ENCODE measurements around the gene U2AF1. TPM values are rescaled to one million over a fixed set of nuclear protein-coding genes. Genes with fewer than 3 reads are reported as not detected.
"Not testable (repeated sequence)": the region's sequence is repeated elsewhere in the genome, so short reads cannot be mapped to it uniquely, and the experiment has no call there.

The U2AF1 gene
- total and polyA plus RNA-seq, 2 of the 8 experiments (the other 6 are each of a cell fraction or from before 2014, with no cell fraction given) = 60.0 to 74.6 TPM

DNA sequence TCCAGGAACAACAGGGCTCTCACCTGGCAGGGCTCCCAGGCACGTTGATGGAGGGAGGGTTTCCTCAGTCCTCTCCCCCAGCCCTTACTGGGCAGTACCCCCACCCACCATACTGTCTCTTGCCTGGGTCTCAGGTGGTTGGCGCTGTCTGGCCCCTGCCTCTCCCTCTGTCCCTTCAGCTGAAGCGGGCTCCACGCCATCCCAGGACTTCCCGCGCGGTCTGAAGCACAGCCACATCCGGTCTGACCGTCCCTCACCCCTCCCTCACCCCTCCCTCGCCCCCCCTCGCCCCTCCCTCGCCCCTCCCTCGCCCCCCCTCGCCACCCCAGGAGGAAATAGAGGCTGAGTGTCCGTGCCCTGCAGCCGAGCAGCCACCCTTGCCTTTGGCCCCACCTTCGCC lies 34.0 kb upstream of the U2AF1 start:
- not testable (repeated sequence) for DNase-seq (ENCODE audit: low read depth in 1 of 2, low spot score in 2 of 2); H3K36me3 ChIP-seq (ENCODE audit: control insufficient read depth in 2 of 4, insufficient read depth in 4 of 4, low read length in 3 of 4)
- no CpG with 5 or more reads among the region's 17 CpGs for WGBS, 2 experiments (ENCODE audit: extremely low coverage in 1 of 2, insufficient coverage in 1 of 2, insufficient read length in 1 of 2, insufficient replicate concordance in 2 of 2, low coverage in 1 of 2, low lambda C conversion rate in 2 of 2, missing lambda C conversion rate in 1 of 2)

GRCh38 chr21:43138944-43139343 lies 31.6 kb upstream of the U2AF1 start:
- WGBS, 2 experiments (ENCODE audit: extremely low coverage in 1 of 2, insufficient coverage in 1 of 2, insufficient read length in 1 of 2, insufficient replicate concordance in 2 of 2, low coverage in 1 of 2, low lambda C conversion rate in 2 of 2, missing lambda C conversion rate in 1 of 2) = no CpG with 5 or more reads among the region's 8 CpGs
- CTCF ChIA-PET (ENCODE audit: partially characterized antibody); H3K27ac ChIP-seq (ENCODE audit: low read depth, low read length): not testable (repeated sequence)

More for the DNA sequence above, 34.0 kb upstream of the U2AF1 start:
- H4K8ac ChIP-seq (ENCODE audit: extremely low read depth, insufficient read depth, low read length); CTCF ChIA-PET (ENCODE audit: partially characterized antibody); H2BK15ac ChIP-seq (ENCODE audit: low read length); H3K9me3 ChIP-seq (ENCODE audit: insufficient read depth in 2 of 2, low read depth in 1 of 2, low read length in 1 of 2); H3K9ac ChIP-seq (replicated peaks in 1 of 4; ENCODE audit: extremely low read depth in 1 of 4, low read depth in 3 of 4, low read length in 3 of 4); H2BK12ac ChIP-seq (ENCODE audit: low read depth, low read length); H3K23ac ChIP-seq (ENCODE audit: insufficient read length); H4K5ac ChIP-seq (ENCODE audit: insufficient read length, low read depth, low read length); H3K79me1 ChIP-seq (ENCODE audit: low read depth, low read length); H2AK5ac ChIP-seq (ENCODE audit: low read depth, low read length); H4K91ac ChIP-seq (replicated peaks; ENCODE audit: insufficient read length, low read length); H3K27ac ChIP-seq (ENCODE audit: low read depth, low read length); H2BK5ac ChIP-seq (ENCODE audit: low read depth, low read length); POLR2A ChIA-PET (ENCODE audit: partially characterized antibody); H3K4me1 ChIP-seq (replicated peaks in 1 of 4; ENCODE audit: control insufficient read depth in 3 of 4, insufficient read depth in 4 of 4, low read length in 3 of 4); FAIRE-seq; H4K20me1 ChIP-seq (replicated peaks in 1 of 2; ENCODE audit: control insufficient read depth in 1 of 2, insufficient read depth in 2 of 2, low read length in 2 of 2); H3K14ac ChIP-seq (ENCODE audit: insufficient read length); H3K27me3 ChIP-seq (replicated peaks in 1 of 4; ENCODE audit: control insufficient read depth in 3 of 4, extremely low read depth in 1 of 4, insufficient read depth in 3 of 4, low read length in 3 of 4); H3K23me2 ChIP-seq (ENCODE audit: low read depth, low read length); H3K56ac ChIP-seq (replicated peaks; ENCODE audit: insufficient read length, low read depth, low read length); H2BK20ac ChIP-seq (ENCODE audit: low read length); H3K79me2 ChIP-seq (ENCODE audit: control insufficient read depth in 1 of 2, insufficient read depth in 2 of 2, low read length in 2 of 2); H3K4me3 ChIP-seq (ENCODE audit: extremely low read depth in 1 of 4, insufficient read depth in 2 of 4, low read depth in 3 of 4, low read length in 4 of 4); H3K18ac ChIP-seq (ENCODE audit: extremely low read depth, low read length); H3K4me2 ChIP-seq (ENCODE audit: insufficient read depth in 1 of 2, low read depth in 2 of 2, low read length in 2 of 2); H2BK120ac ChIP-seq (replicated peaks; ENCODE audit: low read depth, low read length); H3K4ac ChIP-seq (replicated peaks; ENCODE audit: insufficient read length, low read depth, low read length); H2AFZ ChIP-seq (ENCODE audit: low read length): not testable (repeated sequence)

More at GRCh38 chr21:43138944-43139343, 31.6 kb upstream of the U2AF1 start:
- H3K9ac ChIP-seq (replicated peaks in 1 of 4; ENCODE audit: extremely low read depth in 1 of 4, low read depth in 3 of 4, low read length in 3 of 4); H3K23me2 ChIP-seq (ENCODE audit: low read depth, low read length); H3K14ac ChIP-seq (ENCODE audit: insufficient read length); H3K4me1 ChIP-seq (replicated peaks in 1 of 4; ENCODE audit: control insufficient read depth in 3 of 4, insufficient read depth in 4 of 4, low read length in 3 of 4); H2BK12ac ChIP-seq (ENCODE audit: low read depth, low read length); H3K56ac ChIP-seq (replicated peaks; ENCODE audit: insufficient read length, low read depth, low read length); POLR2A ChIA-PET (ENCODE audit: partially characterized antibody); H2AK5ac ChIP-seq (ENCODE audit: low read depth, low read length); H3K79me2 ChIP-seq (ENCODE audit: control insufficient read depth in 1 of 2, insufficient read depth in 2 of 2, low read length in 2 of 2); H4K20me1 ChIP-seq (replicated peaks in 1 of 2; ENCODE audit: control insufficient read depth in 1 of 2, insufficient read depth in 2 of 2, low read length in 2 of 2); H3K4ac ChIP-seq (replicated peaks; ENCODE audit: insufficient read length, low read depth, low read length); H2AFZ ChIP-seq (ENCODE audit: low read length); H3K27me3 ChIP-seq (replicated peaks in 1 of 4; ENCODE audit: control insufficient read depth in 3 of 4, extremely low read depth in 1 of 4, insufficient read depth in 3 of 4, low read length in 3 of 4); H2BK20ac ChIP-seq (ENCODE audit: low read length); H3K9me3 ChIP-seq (ENCODE audit: insufficient read depth in 2 of 2, low read depth in 1 of 2, low read length in 1 of 2); H3K4me2 ChIP-seq (ENCODE audit: insufficient read depth in 1 of 2, low read depth in 2 of 2, low read length in 2 of 2); H3K18ac ChIP-seq (ENCODE audit: extremely low read depth, low read length); H3K79me1 ChIP-seq (ENCODE audit: low read depth, low read length); H4K91ac ChIP-seq (replicated peaks; ENCODE audit: insufficient read length, low read length); H2BK15ac ChIP-seq (ENCODE audit: low read length); H2BK5ac ChIP-seq (ENCODE audit: low read depth, low read length); H4K8ac ChIP-seq (ENCODE audit: extremely low read depth, insufficient read depth, low read length); H3K23ac ChIP-seq (ENCODE audit: insufficient read length); DNase-seq (ENCODE audit: low read depth in 1 of 2, low spot score in 2 of 2); H4K5ac ChIP-seq (ENCODE audit: insufficient read length, low read depth, low read length); H2BK120ac ChIP-seq (replicated peaks; ENCODE audit: low read depth, low read length); H3K4me3 ChIP-seq (ENCODE audit: extremely low read depth in 1 of 4, insufficient read depth in 2 of 4, low read depth in 3 of 4, low read length in 4 of 4); H3K36me3 ChIP-seq (ENCODE audit: control insufficient read depth in 2 of 4, insufficient read depth in 4 of 4, low read length in 3 of 4): not testable (repeated sequence)
- FAIRE-seq = peak; percentile 90
